ENCODE data around the gene MED9. TPM values are rescaled to one million over a fixed set of nuclear protein-coding genes. Genes with fewer than 3 reads are reported as not detected.

MED9 gene
- total and polyA plus RNA-seq, 10 of the 15 experiments (the other 5 are each of a cell fraction or from before 2014, with no cell fraction given): 1.5 to 22.4 (median 14.8) TPM

GRCh38 chr17:17445925-17446665 lies 30.7 kb upstream of the MED9 start:
- Histone ChIP-seq H3K4me3 (no peak overlapping the region), H3K36me3 (ENCODE audit: control insufficient read depth in 2 of 2, insufficient read depth in 2 of 2, low read length in 1 of 2) (no peaks in the 10 kb centered on the region), H3K4me2 (ENCODE audit: control insufficient read depth, insufficient read depth) (no peak overlapping the region), H3K27me3 (replicated peaks in 1 of 2; ENCODE audit: control insufficient read depth in 2 of 2, insufficient read depth in 2 of 2, low read length in 1 of 2) (peaks cover 2 to 4% of the 10 kb centered on the region in 2 experiments; a peak in 1 of 4 replicates), H3K9me3 (replicated peaks; ENCODE audit: control insufficient read depth, insufficient read depth, low read length) (no peaks in the 10 kb centered on the region), H3K79me2 (ENCODE audit: control insufficient read depth, insufficient read depth, low read length) (no peaks in the 10 kb centered on the region), H2AFZ (ENCODE audit: control insufficient read depth, low read depth, low read length) (no peak overlapping the region), H3K4me1 (ENCODE audit: control insufficient read depth, insufficient read depth, low read length) (no peaks in the 10 kb centered on the region), H4K20me1 (ENCODE audit: control insufficient read depth, insufficient read depth) (no peaks in the 10 kb centered on the region), H3K9ac (ENCODE audit: control insufficient read depth, insufficient read depth, low read length) (no peak overlapping the region), H3K27ac (ENCODE audit: control insufficient read depth, insufficient read depth) (no peak overlapping the region)
- ChIA-PET CTCF (no interaction called here), RAD21 (ENCODE audit: unreplicated experiment) (no interaction called here), POLR2A (no interaction called here), SMC1A (ENCODE audit: uncharacterized antibody, unreplicated experiment) (no interaction called here)
- FAIRE-seq (no peak), ATAC-seq (no peak), DNase-seq (ENCODE audit: low read depth, low spot score) (no peak)
- in situ Hi-C loops (cut with MboI) (no loop called here), intact Hi-C loops (cut with micrococcal nuclease; ENCODE audit: unreplicated experiment) (no loop called here)
- 36% methylated on average over 12 of the region's 12 CpGs for WGBS (ENCODE audit: insufficient coverage, insufficient replicate concordance, low lambda C conversion rate, missing lambda C conversion rate)
- TF ChIP-seq POLR2A (IDR thresholded peaks at IDR 0.05; ENCODE audit: low read depth, low read length): no peak
- no peak for TF ChIP-seq USF1 (IDR thresholded peaks at IDR 0.05; ENCODE audit: borderline replicate concordance, extremely low read length, insufficient read depth, low read depth, low read length)
- TF ChIP-seq JUNB (IDR thresholded peaks at IDR 0.05): no peak
- no peak for TF ChIP-seq TCF12 (IDR thresholded peaks at IDR 0.05; ENCODE audit: low read depth, low read length)
- no peak for TF ChIP-seq TCF7 (IDR thresholded peaks at IDR 0.05; ENCODE audit: borderline replicate concordance)
- no peak for TF ChIP-seq BCL3 (IDR thresholded peaks at IDR 0.05; ENCODE audit: borderline replicate concordance, insufficient read depth, low read depth, low read length, poor library complexity, severe bottlenecking)
- TF ChIP-seq CHD1 (IDR thresholded peaks at IDR 0.05; ENCODE audit: low read depth, low read length): no peak
- TF ChIP-seq PRDM15 (CRISPR knock-in tag; IDR thresholded peaks at IDR 0.05): no peak
- TF ChIP-seq E2F8 (IDR thresholded peaks at IDR 0.05; ENCODE audit: low read depth, partially characterized antibody): no peak
- TF ChIP-seq JUND (IDR thresholded peaks at IDR 0.05; ENCODE audit: low read depth, low read length): no peak
- TF ChIP-seq SREBF2 (IDR thresholded peaks at IDR 0.05; ENCODE audit: low read length): no peak
- no peak for TF ChIP-seq BACH1 (IDR thresholded peaks at IDR 0.05; ENCODE audit: borderline replicate concordance)
- TF ChIP-seq TCF3 (IDR thresholded peaks at IDR 0.05; ENCODE audit: borderline replicate concordance, insufficient read depth, low read depth, low read length): no peak
- BruUV-seq (replicated peaks): no TSS peak
